Glutamatergic neuron (in vitro differentiated cells): ENCODE measurements around the gene TRAK1. TPM values are rescaled to one million over a fixed set of nuclear protein-coding genes. Genes with fewer than 3 reads are reported as not detected.

Source experiments
- DNase-seq: peaks from one replicate; pipeline ENCODE4 v3.0.0; 2022
- H3K27ac Mint-ChIP-seq: one replicate; pipeline ENCODE4 v1.8.0; 2020; ENCODE audit warnings: mild to moderate bottlenecking, mixed read lengths, inconsistent platforms; ENCODE audit not compliant: unreplicated experiment
- H3K27me3 Mint-ChIP-seq: one replicate; pipeline ENCODE4 v1.8.0; 2020; ENCODE audit warnings: mild to moderate bottlenecking, moderate library complexity, mixed read lengths, inconsistent platforms; ENCODE audit not compliant: unreplicated experiment
- H3K36me3 Mint-ChIP-seq: one replicate; pipeline ENCODE4 v1.8.0; 2020; ENCODE audit warnings: mild to moderate bottlenecking, mixed read lengths, inconsistent platforms; ENCODE audit not compliant: unreplicated experiment
- H3K4me1 Mint-ChIP-seq: one replicate; pipeline ENCODE4 v1.8.0; 2020; ENCODE audit warnings: mild to moderate bottlenecking, low read depth, mixed read lengths, inconsistent platforms; ENCODE audit not compliant: unreplicated experiment
- H3K4me3 Mint-ChIP-seq: one replicate; pipeline ENCODE4 v1.8.0; 2020; ENCODE audit warnings: mild to moderate bottlenecking, mixed read lengths, inconsistent platforms; ENCODE audit not compliant: unreplicated experiment
- H3K9me3 Mint-ChIP-seq: one replicate; pipeline ENCODE4 v1.8.0; 2020; ENCODE audit warnings: mild to moderate bottlenecking, moderate library complexity, mixed read lengths, inconsistent platforms; ENCODE audit not compliant: unreplicated experiment
- total RNA-seq: library from RNA; stranded (reverse); fragmentation: NEBNext Ultra II Directional; extraction: Animal tissue kit (Norgen Biotek cat#: 25700); gene quantifications from one replicate; pipeline ENCODE4 v1.2.1, GENCODE V29; 2021; ENCODE audit not compliant: unreplicated experiment
- TF ChIP-seq, protein P1 (sequence below): fragments of 200-600 bp; sonication (generic); IDR thresholded peaks from one replicate; pipeline ENCODE4 v1.5.0; 2021; ENCODE audit not compliant: partially characterized antibody, unreplicated experiment

Gene TRAK1
- total RNA-seq, 1 donor from 2014 or later: 308 TPM

DNA sequence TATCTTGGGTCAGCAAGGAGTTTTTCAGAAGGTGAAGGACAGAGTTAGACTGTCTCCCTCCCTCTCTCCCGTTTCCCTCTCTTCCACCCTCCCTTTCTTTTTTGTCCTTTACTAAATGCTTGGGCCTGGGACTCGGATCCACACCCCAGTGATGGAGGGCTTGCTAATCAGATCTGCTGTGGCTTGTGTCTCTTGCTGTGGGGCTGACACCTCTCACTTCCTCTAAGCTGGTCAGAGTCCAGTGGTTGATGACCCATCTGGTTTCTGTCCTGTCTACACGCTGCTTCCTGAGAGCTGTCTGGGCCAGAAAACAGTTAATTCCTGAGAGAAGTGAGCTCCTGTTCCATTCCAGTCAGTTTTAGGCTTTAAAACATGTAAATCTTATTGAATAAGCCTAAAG, 849 bp downstream of the TRAK1 start:
- peaks cover 48% of the 10 kb centered on the region for H3K9me3 Mint-ChIP-seq
- peak overlapping the region; percentile 52 for H3K27ac Mint-ChIP-seq
- no peak for DNase-seq
- peaks cover 16% of the 10 kb centered on the region for H3K27me3 Mint-ChIP-seq
- peaks cover 66% of the 10 kb centered on the region for H3K4me1 Mint-ChIP-seq
- TF ChIP-seq, protein P1, sequence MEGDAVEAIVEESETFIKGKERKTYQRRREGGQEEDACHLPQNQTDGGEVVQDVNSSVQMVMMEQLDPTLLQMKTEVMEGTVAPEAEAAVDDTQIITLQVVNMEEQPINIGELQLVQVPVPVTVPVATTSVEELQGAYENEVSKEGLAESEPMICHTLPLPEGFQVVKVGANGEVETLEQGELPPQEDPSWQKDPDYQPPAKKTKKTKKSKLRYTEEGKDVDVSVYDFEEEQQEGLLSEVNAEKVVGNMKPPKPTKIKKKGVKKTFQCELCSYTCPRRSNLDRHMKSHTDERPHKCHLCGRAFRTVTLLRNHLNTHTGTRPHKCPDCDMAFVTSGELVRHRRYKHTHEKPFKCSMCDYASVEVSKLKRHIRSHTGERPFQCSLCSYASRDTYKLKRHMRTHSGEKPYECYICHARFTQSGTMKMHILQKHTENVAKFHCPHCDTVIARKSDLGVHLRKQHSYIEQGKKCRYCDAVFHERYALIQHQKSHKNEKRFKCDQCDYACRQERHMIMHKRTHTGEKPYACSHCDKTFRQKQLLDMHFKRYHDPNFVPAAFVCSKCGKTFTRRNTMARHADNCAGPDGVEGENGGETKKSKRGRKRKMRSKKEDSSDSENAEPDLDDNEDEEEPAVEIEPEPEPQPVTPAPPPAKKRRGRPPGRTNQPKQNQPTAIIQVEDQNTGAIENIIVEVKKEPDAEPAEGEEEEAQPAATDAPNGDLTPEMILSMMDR: no peak
- H3K4me3 Mint-ChIP-seq: peak overlapping the region; percentile 30
- peaks cover 18% of the 10 kb centered on the region for H3K36me3 Mint-ChIP-seq

DNA sequence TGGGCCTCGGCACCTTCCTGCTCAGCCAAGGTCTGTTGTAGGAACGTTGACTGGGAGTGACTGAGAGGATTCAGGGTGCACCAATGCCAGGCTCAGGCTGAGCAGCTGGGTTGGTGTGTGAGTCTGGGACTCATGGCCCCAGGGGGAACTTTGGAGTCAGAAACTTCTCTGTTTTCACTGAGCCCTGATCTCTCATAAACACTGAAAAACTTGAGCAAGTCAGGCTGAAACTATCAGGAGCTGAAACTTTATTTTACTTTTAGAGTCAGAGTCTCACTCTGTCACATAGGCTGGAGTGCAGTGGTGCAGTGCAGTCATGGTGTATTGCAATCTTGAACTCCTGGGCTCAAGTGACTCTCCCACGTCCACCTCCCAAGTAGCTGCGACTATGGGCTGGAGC, 3.0 kb downstream of the TRAK1 start:
- DNase-seq: no peak
- peaks cover 24% of the 10 kb centered on the region for H3K27me3 Mint-ChIP-seq
- H3K27ac Mint-ChIP-seq: no peak overlapping the region
- peaks cover 49% of the 10 kb centered on the region for H3K9me3 Mint-ChIP-seq
- H3K36me3 Mint-ChIP-seq: peaks cover 14% of the 10 kb centered on the region
- no peak overlapping the region for H3K4me3 Mint-ChIP-seq
- TF ChIP-seq, protein P1: no peak
- peaks cover 72% of the 10 kb centered on the region for H3K4me1 Mint-ChIP-seq

DNA sequence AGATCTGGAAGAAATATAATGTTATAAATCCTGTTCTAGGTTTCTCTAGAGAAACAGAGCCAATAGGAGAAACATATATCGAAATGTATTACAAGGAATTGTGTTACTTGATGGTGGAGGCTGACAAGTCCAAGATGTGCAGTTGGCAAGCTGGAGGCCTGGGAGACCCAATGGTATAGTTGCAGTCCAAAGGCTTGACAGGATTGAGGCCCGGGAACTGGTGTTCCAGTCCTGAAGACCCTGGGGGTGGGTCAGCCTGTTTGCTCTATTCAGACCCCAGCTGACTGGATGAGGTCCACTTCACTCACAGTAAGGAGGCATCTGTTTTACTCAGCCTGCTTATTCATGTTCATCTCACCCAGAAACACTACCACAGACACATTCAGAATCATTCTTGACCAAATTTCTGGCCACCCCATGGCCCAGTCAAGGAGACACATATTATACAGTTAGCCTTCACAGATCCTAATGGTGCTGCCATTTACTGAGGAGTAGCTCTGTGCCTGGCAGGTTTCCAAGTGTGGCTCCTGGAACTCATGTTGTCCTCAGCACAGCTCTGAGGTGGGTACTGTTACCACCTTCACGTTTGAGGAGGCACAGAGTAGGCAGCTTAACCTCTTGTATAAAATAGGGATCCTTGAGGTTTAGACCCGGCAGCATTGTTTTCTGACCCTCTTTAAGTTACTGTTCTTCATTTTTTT, 3.7 kb downstream of the TRAK1 start:
- DNase-seq: no peak
- Mint-ChIP-seq H3K27ac (peak overlapping the region; percentile 34), H3K36me3 (peaks cover 8% of the 10 kb centered on the region), H3K4me1 (peaks cover 72% of the 10 kb centered on the region), H3K9me3 (peaks cover 46% of the 10 kb centered on the region), H3K27me3 (peaks cover 26% of the 10 kb centered on the region), H3K4me3 (no peak overlapping the region)
- TF ChIP-seq, protein P1: no peak

DNA sequence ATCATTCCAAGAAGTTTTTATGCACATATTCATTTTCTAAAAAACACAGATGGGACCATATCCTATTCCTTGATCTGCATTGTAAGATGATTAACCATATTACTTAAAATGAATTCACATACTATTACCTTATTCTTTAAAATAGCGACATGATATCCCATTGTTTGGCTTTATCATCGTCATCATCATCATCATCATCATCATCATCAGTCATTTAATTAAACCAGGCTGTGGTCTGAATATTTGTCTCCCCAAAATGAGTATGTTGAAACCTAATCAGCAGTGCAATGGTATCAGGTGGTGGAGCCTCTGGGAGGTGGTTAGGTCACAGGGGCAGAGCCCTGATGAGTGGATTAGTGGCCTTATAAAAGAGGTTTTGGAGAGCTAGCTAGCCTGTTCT, 4.4 kb downstream of the TRAK1 start:
- H3K27me3 Mint-ChIP-seq: peaks cover 25% of the 10 kb centered on the region
- peak overlapping the region; percentile 45 for H3K27ac Mint-ChIP-seq
- peaks cover 43% of the 10 kb centered on the region for H3K9me3 Mint-ChIP-seq
- peaks cover 70% of the 10 kb centered on the region for H3K4me1 Mint-ChIP-seq
- DNase-seq: no peak
- no peak overlapping the region for H3K4me3 Mint-ChIP-seq
- H3K36me3 Mint-ChIP-seq: peaks cover 4% of the 10 kb centered on the region
- TF ChIP-seq, protein P1: no peak

DNA sequence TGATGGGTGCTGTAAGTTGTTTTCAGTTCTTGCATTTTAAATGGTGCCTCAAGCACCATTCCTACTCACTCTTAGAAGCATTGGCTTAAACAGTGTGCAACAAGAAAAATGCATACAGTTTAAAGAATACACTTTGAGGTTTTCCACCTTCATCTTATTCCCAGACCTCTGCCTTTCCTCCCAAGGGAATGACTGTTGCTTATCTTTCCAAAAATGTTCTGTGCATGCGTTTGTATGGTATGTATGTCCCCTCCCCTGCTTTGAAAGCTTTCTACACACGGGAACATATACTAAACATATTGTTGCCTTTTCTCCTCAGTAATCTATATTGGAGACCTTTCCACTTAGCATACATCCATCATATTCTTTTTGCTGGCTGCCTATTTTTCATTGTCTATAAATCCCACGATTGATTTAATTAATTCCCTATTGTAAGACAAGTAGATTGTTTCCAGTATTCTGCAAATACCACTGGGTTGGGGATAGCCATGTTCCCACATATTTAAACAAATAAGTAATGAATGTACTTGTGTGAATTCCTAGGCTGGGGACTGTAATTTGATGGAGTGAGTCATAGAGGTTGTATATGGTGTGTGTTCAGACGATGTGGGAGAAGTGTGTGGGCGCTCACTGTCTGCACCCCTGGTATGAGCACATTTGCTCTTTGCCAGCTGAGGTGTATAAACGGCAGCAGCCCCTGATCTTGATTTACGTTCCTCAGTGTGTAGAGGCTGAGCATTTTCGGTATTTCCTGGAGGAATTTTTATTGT, 5.8 kb downstream of the TRAK1 start:
- peak overlapping the region; percentile 27 for H3K4me3 Mint-ChIP-seq
- peaks cover 67% of the 10 kb centered on the region for H3K4me1 Mint-ChIP-seq
- H3K27me3 Mint-ChIP-seq: peaks cover 21% of the 10 kb centered on the region
- peak overlapping the region; percentile 60 for H3K27ac Mint-ChIP-seq
- DNase-seq: no peak
- TF ChIP-seq, protein P1: no peak
- peaks cover under 1% of the 10 kb centered on the region for H3K36me3 Mint-ChIP-seq
- H3K9me3 Mint-ChIP-seq: peaks cover 36% of the 10 kb centered on the region
